ENCODE data around the gene HDDC3.

HDDC3 gene

DNA sequence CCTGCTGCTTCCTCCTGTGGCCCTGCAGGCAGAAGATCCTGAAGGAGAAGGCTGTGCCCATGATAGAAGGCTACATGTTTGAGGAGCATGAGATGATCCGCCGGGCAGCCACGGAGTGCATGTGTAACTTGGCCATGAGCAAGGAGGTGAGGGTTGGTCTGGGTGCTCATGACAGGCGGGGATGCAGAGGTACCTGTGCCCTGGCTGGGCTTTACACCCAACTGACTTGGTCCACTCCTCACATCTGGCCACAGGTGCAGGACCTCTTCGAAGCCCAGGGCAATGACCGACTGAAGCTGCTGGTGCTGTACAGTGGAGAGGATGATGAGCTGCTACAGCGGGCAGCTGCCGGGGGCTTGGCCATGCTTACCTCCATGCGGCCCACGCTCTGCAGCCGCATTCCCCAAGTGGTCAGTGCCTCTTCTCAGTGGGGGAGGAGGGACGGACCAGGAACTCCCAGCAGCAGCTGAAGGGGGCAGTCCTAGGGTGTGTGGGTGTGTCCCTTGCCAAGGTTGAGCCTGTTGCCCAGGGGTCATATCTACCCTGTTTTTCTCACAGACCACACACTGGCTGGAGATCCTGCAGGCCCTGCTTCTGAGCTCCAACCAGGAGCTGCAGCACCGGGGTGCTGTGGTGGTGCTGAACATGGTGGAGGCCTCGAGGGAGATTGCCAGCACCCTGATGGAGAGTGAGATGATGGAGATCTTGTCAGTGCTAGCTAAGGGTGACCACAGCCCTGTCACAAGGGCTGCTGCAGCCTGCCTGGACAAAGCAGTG, 20.7 kb upstream of the HDDC3 start:
- TF ChIP-seq POLR2AphosphoS5 (IDR thresholded peaks at IDR 0.05; ENCODE audit: low read depth, low read length) (no peak), POLR2A (IDR thresholded peaks at IDR 0.05; ENCODE audit: low read depth, low read length) (no peak), TAF1 (IDR thresholded peaks at IDR 0.05; ENCODE audit: borderline replicate concordance, low read depth, low read length) (no peak)
- no peak for DNase-seq (ENCODE audit: insufficient read length)
- FAIRE-seq = no peak

DNA sequence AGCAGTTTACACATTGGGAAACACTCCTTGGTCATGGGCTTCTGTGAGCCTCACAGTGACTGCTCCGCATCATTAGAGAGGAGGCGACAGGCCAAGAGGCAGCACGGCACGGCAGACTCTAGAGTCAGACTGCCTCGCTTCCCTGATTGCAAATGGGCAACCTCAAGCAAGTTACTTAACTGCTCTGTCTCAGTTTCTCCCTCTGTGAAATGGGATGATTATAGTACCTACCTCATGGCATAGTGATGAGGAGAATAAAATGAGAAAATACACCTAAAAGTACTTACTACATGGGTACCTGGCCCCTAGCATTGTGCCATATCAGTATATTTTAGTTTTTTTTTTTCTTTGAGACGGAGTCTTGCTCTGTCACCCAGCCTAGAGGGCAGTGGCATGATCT, 18.3 kb upstream of the HDDC3 start:
- no peak for TF ChIP-seq TAF1 (IDR thresholded peaks at IDR 0.05; ENCODE audit: borderline replicate concordance, low read depth, low read length)
- no peak for TF ChIP-seq POLR2A (IDR thresholded peaks at IDR 0.05; ENCODE audit: low read depth, low read length)
- TF ChIP-seq POLR2AphosphoS5 (IDR thresholded peaks at IDR 0.05; ENCODE audit: low read depth, low read length) = no peak
- no peak for DNase-seq (ENCODE audit: insufficient read length)
- no peak for FAIRE-seq

DNA sequence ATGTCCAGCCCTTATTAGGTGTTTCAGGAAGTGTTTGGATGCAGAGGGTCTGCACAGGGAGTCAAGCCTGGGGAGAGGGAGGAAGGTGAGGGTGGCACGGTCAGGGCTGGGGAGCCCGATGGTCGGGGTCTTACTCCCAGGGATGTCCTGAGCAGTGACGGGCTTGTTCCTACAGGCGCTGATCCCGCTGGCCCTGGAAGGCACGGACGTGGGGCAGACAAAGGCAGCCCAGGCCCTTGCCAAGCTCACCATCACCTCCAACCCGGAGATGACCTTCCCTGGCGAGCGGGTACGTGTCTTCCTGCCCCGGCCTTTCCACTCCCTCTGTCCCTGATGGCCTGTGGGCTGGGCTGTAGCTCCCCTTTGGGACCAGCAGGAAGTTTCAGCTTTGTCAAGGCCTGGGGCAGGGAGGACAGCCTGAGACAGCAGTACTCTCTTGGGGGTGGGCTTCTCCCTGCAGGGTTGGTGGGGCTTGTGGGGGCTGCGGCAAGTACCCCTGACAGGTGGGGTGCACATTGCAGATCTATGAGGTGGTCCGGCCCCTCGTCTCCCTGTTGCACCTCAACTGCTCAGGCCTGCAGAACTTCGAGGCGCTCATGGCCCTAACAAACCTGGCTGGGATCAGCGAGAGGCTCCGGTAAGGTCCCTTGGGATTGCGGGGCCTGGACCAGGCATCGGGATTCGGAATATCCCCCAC, 17.8 kb upstream of the HDDC3 start:
- DNase-seq (ENCODE audit: insufficient read length) = no peak
- no peak for TF ChIP-seq TAF1 (IDR thresholded peaks at IDR 0.05; ENCODE audit: borderline replicate concordance, low read depth, low read length)
- TF ChIP-seq POLR2AphosphoS5 (IDR thresholded peaks at IDR 0.05; ENCODE audit: low read depth, low read length) = no peak
- TF ChIP-seq POLR2A (IDR thresholded peaks at IDR 0.05; ENCODE audit: low read depth, low read length) = no peak
- FAIRE-seq = no peak

GRCh38 chr15:90948506-90948905, 16.2 kb upstream of the HDDC3 start:
- no peak for DNase-seq (ENCODE audit: insufficient read length)
- FAIRE-seq = no peak
- no peak for TF ChIP-seq TAF1 (IDR thresholded peaks at IDR 0.05; ENCODE audit: borderline replicate concordance, low read depth, low read length)
- TF ChIP-seq POLR2AphosphoS5 (IDR thresholded peaks at IDR 0.05; ENCODE audit: low read depth, low read length) = no peak
- TF ChIP-seq POLR2A (IDR thresholded peaks at IDR 0.05; ENCODE audit: low read depth, low read length) = no peak

GRCh38 chr15:90947577-90948357, 15.4 kb upstream of the HDDC3 start:
- TF ChIP-seq TAF1 (IDR thresholded peaks at IDR 0.05; ENCODE audit: borderline replicate concordance, low read depth, low read length) (no peak), POLR2AphosphoS5 (IDR thresholded peaks at IDR 0.05; ENCODE audit: low read depth, low read length) (no peak), POLR2A (IDR thresholded peaks at IDR 0.05; ENCODE audit: low read depth, low read length) (no peak)
- FAIRE-seq = no peak
- no peak for DNase-seq (ENCODE audit: insufficient read length)

GRCh38 chr15:90946941-90947576, 14.7 kb upstream of the HDDC3 start:
- TF ChIP-seq POLR2A (IDR thresholded peaks at IDR 0.05; ENCODE audit: low read depth, low read length) (no peak), TAF1 (IDR thresholded peaks at IDR 0.05; ENCODE audit: borderline replicate concordance, low read depth, low read length) (no peak)
- no peak for DNase-seq (ENCODE audit: insufficient read length)
- no peak for FAIRE-seq

DNA sequence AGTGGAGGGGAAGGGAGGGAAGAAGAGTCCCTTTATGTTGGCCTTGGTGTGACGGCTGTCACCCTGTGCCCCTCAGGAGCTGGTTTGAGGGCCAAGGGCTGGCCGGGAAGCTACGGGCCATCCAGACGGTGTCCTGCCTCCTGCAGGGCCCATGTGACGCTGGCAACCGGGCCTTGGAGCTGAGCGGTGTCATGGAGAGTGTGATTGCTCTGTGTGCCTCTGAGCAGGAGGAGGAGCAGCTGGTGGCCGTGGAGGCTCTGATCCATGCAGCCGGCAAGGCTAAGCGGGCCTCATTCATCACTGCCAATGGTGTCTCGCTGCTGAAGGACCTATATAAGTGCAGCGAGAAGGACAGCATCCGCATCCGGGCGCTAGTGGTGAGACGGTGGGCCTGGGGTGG, 14.2 kb upstream of the HDDC3 start:
- TF ChIP-seq TAF1 (IDR thresholded peaks at IDR 0.05; ENCODE audit: borderline replicate concordance, low read depth, low read length) (no peak), POLR2A (IDR thresholded peaks at IDR 0.05; ENCODE audit: low read depth, low read length) (no peak), POLR2AphosphoS5 (IDR thresholded peaks at IDR 0.05; ENCODE audit: low read depth, low read length) (no peak)
- FAIRE-seq = no peak
- no peak for DNase-seq (ENCODE audit: insufficient read length)

GRCh38 chr15:90945091-90945490, 12.7 kb upstream of the HDDC3 start:
- FAIRE-seq = no peak
- TF ChIP-seq POLR2AphosphoS5 (IDR thresholded peaks at IDR 0.05; ENCODE audit: low read depth, low read length) (no peak), POLR2A (IDR thresholded peaks at IDR 0.05; ENCODE audit: low read depth, low read length) (no peak), TAF1 (IDR thresholded peaks at IDR 0.05; ENCODE audit: borderline replicate concordance, low read depth, low read length) (no peak)
- no peak for DNase-seq (ENCODE audit: insufficient read length)

DNA sequence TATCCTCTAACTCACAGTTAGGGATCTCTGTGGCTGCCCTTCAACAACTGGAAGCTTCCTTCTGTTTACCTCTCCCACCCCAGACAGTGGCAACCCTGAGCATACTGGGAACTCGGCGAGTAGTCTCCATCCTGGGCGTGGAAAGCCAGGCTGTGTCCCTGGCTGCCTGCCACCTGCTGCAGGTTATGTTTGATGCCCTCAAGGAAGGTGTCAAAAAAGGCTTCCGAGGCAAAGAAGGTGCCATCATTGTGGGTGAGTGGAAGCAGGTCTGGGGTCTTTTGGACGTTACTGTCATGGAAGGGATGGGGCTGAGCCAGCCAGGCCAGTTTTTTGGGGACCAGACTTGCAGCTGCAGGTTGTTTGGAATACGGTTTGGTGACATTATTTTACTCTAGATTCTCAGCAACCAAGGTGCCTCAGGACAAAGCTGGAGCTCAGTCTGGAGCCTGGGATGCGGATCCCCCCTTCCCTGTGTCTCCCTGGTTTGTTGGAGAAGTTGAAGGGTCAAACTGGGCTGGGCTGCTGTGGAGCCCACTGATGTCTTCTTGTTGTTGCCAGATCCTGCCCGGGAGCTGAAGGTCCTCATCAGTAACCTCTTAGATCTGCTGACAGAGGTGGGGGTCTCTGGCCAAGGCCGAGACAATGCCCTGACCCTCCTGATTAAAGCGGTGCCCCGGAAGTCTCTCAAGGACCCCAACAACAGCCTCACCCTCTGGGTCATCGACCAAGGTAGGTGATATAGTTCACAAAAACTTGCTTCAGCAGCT, 10.2 kb upstream of the HDDC3 start:
- TF ChIP-seq TAF1 (IDR thresholded peaks at IDR 0.05; ENCODE audit: borderline replicate concordance, low read depth, low read length) (no peak), POLR2A (IDR thresholded peaks at IDR 0.05; ENCODE audit: low read depth, low read length) (no peak), POLR2AphosphoS5 (IDR thresholded peaks at IDR 0.05; ENCODE audit: low read depth, low read length) (no peak)
- no peak for FAIRE-seq
- no peak for DNase-seq (ENCODE audit: insufficient read length)

GRCh38 chr15:90941038-90941437, 8.7 kb upstream of the HDDC3 start:
- no peak for FAIRE-seq
- DNase-seq (ENCODE audit: insufficient read length) = no peak

More at GRCh38 chr15:90941038-90941437, 8.7 kb upstream of the HDDC3 start:
- TF ChIP-seq POLR2AphosphoS5 (IDR thresholded peaks at IDR 0.05; ENCODE audit: low read depth, low read length) (no peak), TAF1 (IDR thresholded peaks at IDR 0.05; ENCODE audit: borderline replicate concordance, low read depth, low read length) (no peak), POLR2A (IDR thresholded peaks at IDR 0.05; ENCODE audit: low read depth, low read length) (no peak)

Data from GM12892 (cell line).